ENCODE measurements around the gene HSD3B7. TPM values are rescaled to one million over a fixed set of nuclear protein-coding genes. Genes with fewer than 3 reads are reported as not detected.

Gene HSD3B7
- total RNA-seq = 1 to 10 TPM; 3.5 to 3.6 TPM

DNA sequence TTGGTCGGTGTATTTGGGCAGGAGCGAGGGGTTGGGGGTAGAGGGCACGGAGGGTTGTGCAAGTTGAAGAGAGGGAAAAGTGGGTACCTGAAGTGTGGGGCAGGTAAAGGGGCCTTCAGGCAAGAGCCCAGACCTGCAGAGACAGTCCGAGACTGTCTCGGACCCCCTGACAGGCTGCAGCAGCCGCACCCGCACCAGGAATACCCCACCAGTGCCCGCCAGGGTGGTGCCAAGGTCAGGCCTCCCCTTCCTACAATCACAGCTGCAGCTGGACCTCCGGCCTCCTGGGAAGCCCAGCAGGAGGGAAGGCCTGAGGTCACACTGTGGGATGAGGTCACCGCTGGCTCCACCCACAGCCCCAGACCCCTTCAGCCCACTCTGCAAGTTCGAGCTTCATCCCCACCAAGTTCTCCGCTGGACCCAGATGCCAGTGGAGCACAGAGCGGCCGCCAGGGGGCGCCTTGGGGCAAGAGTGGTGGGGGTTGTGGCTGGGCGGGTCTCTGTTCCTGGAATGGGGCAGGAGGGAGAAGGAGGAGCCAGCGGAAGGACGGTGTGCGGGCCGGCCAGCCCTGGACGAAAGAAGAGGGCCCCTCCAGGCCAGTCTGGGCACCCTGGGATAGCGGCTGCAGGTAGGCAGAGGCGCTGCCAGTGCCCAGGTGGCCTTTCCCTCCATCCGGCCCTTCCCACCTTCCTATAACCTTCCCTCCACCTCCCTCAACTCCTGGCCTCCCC is at the start of gene HSD3B7:
Gene HSD3B7, plus strand, starts transcription at position 539 of the 732 bp plus-strand sequence. CDS start 452 bp downstream, outside the sequence.

GRCh38 chr16:30948667-30949649 is 36.0 kb upstream of the HSD3B7 start, which contains the start of gene ORAI3:
ORAI3 (plus strand) TSS chr16:30949068; CDS start chr16:30949290, 222 bp downstream.

GRCh38 chr16:30957456-30958174 is 27.4 kb upstream of the HSD3B7 start, which contains the start of gene SETD1A:
SETD1A (plus strand) TSS chr16:30957754; CDS start chr16:30958732, 978 bp downstream.

GRCh38 chr16:31010585-31011325 is 25.7 kb downstream of the HSD3B7 start, which contains the start of gene STX1B:
STX1B (minus strand) TSS chr16:31010638; CDS start chr16:31010396, 242 bp downstream.

DNA sequence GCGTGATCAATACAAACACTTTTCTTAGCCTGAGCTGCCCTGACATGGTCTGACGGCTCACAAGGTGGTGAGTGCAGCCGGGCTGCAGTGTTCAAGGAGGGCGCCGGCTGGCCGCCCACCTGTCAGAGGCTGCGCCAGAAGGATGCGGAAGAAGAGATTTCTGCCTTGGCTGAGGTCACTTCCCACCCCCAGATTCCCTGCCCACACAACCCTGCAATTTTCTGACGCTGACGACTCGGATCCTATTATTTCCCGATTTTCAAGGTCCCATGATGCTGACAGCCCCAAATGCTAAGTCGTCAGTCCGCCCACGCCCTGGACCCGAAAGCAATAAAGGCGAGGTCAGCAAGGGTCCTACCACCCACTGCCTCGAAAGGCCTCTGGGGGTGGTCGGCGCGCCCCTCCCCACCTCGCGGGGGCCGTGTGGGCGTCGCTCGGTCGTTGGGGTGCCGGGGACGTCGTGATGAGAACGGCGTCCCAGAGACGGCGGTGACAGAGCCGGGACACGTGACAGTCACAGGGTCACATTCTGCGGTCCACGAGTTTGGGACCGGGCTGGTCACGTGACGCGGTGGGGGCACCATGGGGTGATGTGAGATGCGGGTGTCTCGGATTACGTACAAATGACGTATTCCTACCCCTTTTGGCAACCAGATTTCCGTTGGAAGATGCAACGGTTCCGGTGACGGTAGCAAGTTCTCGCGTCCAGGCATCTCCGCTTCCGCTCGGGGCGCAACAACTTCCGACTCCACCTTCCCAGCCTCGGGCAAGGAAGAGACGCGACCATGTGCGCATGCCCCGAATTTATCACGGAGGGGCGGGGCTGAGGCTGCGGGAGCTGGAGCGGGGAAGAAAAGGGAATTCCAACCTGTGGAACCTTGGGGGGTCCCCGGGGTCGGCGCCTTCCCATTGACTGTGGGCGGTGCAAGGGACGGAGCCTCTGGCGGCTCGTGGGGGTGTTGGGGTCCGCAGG is 48.0 kb downstream of the HSD3B7 start, which contains the start of gene STX4:
Gene STX4, plus strand, starts transcription at position 823 of the 973 bp plus-strand sequence. CDS start 248 bp downstream, outside the sequence.

Other genes starting within 250 kb of the HSD3B7 start
- gene PHKG2, start 236.8 kb upstream of the HSD3B7 start, total RNA-seq = 10 to 100 TPM; 34.6 to 37.1 TPM
- gene CFAP119, start 223.1 kb upstream of the HSD3B7 start, total RNA-seq = 1 to 10 TPM; 2.2 to 2.4 TPM
- 10 to 100 TPM; 83.1 to 85.9 TPM for gene RNF40, start 222.9 kb upstream of the HSD3B7 start, total RNA-seq
- 1 to 10 TPM; 2.5 to 2.6 TPM for gene ZNF629, start 198.0 kb upstream of the HSD3B7 start, total RNA-seq
- gene BCL7C, start 91.1 kb upstream of the HSD3B7 start, total RNA-seq = 10 to 100 TPM; 23.0 to 23.2 TPM
- under 1 TPM; 0.20 to 0.31 TPM for gene CTF1, start 88.6 kb upstream of the HSD3B7 start, total RNA-seq
- gene FBXL19, start 61.6 kb upstream of the HSD3B7 start, total RNA-seq = 10 to 100 TPM; 22.9 to 24.6 TPM
- gene ORAI3, start 36.1 kb upstream of the HSD3B7 start, total RNA-seq = 10 to 100 TPM; 27.0 to 27.4 TPM
- 10 to 100 TPM; 25.2 to 30.0 TPM for gene SETD1A, start 27.5 kb upstream of the HSD3B7 start, total RNA-seq
- 1 to 10 TPM; 1.3 to 1.4 TPM for gene STX1B, start 25.4 kb downstream of the HSD3B7 start, total RNA-seq
- gene STX4, start 48.4 kb downstream of the HSD3B7 start, total RNA-seq = 10 to 100 TPM; 67.7 to 69.5 TPM
- 10 to 100 TPM; 10.8 to 11.2 TPM for gene ZNF668, start 89.0 kb downstream of the HSD3B7 start, total RNA-seq
- 10 to 100 TPM; 26.2 to 27.0 TPM for gene ZNF646, start 89.2 kb downstream of the HSD3B7 start, total RNA-seq
- gene PRSS53, start 103.7 kb downstream of the HSD3B7 start, total RNA-seq = 1 to 10 TPM; 4.8 to 5.1 TPM
- 10 to 100 TPM; 52.2 to 55.4 TPM for gene VKORC1, start 109.6 kb downstream of the HSD3B7 start, total RNA-seq
- gene BCKDK, start 123.2 kb downstream of the HSD3B7 start, total RNA-seq = 10 to 100 TPM; 25.8 to 26.9 TPM
- gene KAT8, start 132.5 kb downstream of the HSD3B7 start, total RNA-seq = 10 to 100 TPM; 61.5 to 65.3 TPM
- not detected for gene PRSS8, start 150.5 kb downstream of the HSD3B7 start, total RNA-seq
- gene PRSS36, start 164.9 kb downstream of the HSD3B7 start, total RNA-seq = 1 to 10 TPM; 2.0 to 3.6 TPM
- 100 to 1,000 TPM; 492 to 544 TPM for gene FUS, start 194.9 kb downstream of the HSD3B7 start, total RNA-seq
- gene PYCARD, start 217.6 kb downstream of the HSD3B7 start, total RNA-seq = 10 to 100 TPM; 92.6 to 96.9 TPM
- gene TRIM72, start 228.9 kb downstream of the HSD3B7 start, total RNA-seq = not detected
- not detected for gene PYDC1, start 231.9 kb downstream of the HSD3B7 start, total RNA-seq